NK-92 (cell line): ENCODE data around the gene NPPC.
"Not testable (repeated sequence)": the region's sequence is repeated elsewhere in the genome, so short reads cannot be mapped to it uniquely, and the experiment has no call there.

Experiments used
- DNase-seq: peaks from one replicate; lab custom pipeline; 2025; ENCODE audit not compliant: unreplicated experiment; lab: John Stamatoyannopoulos, UW

NPPC gene

GRCh38 chr2:231890896-231891513 lies 35.2 kb downstream of the NPPC start:
- no peak for DNase-seq

GRCh38 chr2:231887756-231888155 lies 38.4 kb downstream of the NPPC start:
- no peak for DNase-seq

DNA sequence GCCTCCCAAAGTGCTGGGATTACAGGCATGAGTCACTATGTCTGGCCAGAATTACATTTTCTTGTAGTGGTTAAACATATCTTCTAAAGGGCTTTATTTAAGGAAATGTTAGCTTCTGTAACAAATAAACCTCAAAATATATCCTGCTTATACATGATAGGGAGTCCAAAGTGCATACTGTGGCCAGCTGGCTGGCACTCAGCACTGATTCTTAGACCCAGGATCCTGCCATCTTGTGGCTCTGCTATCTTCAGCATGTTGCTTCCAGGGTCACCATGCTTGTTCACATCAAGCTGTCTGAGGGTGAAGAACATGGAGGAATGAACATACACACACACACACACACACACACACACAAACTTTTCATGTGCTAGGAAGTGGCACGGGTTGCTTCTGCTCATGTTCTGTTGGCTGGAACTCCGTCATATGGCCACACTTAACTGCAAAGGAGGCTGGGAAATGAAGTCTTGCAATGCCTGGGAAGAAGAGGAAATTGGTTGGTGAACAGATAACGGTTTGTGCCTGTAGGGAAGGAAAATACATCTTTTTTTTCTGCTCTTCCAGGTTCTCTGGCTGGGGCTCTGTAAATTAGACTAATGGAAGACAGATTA lies 40.0 kb downstream of the NPPC start:
- DNase-seq, result no peak

- DNase-seq, result no peak
Measured at GRCh38 chr2:231884438-231885140, 41.6 kb downstream of the NPPC start.

DNA sequence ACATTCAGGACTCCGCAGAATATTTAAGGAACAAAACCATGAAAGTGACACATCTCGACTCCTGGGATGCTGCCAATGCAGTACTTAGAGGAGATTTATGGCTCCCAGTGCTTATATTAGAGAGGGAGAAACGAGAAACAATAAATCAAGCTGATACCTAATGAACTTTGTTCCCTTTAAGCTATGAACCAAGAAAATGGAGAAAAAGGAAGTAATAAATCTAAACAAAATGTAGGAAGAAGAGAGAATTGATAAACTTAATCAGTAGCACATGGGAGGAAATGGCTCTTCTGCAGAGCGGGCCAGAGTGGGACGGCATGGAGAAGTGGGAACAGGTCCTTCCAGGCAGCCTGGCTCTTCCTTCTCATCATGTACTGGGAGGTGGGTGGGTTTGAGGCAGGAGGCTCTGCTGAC lies 42.7 kb downstream of the NPPC start:
- DNase-seq, result no peak

DNA sequence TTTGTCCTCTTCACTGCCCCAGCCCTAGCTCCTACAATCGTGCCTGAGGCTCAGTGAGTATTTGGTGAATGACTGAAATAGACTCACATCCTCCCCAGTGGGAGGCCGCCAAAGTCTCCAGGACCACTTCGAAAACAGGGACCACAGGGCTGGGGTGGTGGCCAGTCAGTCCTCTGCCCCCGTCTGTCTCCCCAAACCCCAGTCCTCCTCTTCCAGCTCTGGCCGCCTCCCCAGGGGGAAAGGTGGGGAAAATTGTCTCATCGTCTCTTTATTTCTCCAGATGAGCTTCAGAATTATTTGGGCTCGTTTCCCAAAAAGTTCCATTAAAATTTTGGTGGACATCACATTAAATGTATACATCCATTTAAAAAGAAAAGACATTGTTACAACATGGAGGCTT lies 43.5 kb downstream of the NPPC start:
- DNase-seq, result no peak

DNA sequence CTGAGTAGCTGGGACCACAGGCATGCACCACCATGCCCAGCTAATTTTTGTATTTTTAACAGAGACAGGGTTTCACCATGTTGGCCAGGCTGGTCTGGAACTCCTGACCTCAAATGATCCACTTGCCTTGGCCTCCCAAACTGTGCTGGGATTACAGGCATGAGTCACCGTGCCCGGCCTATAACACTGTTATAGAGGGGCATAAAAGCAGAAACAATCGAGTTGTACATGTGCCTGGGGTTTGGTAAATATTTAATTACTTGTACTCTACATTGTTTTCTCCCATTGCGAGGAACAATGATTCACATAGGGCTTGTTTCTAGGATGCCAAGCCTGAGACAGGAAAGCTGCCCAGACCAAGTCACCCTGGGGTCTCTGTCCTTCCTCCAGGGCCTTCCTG lies 45.8 kb downstream of the NPPC start:
- not testable (repeated sequence) for DNase-seq

DNA sequence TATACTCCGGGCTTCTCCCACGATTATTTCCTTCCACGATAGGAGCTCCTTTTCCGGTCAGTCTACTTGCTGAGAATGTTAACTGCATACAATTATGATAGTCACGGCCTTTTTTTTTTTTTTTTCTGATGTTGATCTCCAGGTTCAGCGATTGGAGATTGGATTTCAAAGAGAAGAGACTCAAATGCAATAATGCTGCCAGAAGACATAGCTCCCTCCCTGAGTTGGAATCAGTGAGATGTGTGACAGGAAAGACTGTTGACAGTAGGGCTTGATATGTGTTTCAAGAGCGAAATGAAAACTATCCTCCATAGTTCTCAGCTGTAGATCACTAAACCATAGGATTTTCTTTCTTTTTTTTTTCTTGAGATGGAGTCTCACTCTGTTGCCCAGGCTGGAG lies 47.0 kb downstream of the NPPC start:
- no peak for DNase-seq

GRCh38 chr2:231877533-231878456 lies 48.4 kb downstream of the NPPC start:
- DNase-seq, result no peak

DNA sequence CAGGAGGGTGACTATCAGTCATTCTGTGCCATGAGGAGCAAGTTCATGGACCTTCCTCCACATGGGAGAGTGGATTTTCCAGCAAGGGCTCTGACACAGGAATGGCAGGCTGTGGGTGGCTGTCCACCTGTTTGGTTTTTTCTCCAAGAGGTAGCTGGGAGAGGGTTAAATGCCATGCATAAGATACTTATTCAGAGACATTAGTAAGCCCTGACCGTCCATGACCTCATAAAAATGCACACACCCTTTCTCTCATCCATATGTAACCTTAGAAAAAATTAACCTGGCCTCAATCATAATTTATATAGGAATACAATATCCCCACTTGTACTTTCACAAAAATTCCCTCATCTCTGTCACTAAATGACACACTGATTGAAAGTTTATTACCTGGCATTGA lies 51.3 kb downstream of the NPPC start:
- DNase-seq, result no peak
